ENCODE results near the gene NUDCD3.

DNA sequence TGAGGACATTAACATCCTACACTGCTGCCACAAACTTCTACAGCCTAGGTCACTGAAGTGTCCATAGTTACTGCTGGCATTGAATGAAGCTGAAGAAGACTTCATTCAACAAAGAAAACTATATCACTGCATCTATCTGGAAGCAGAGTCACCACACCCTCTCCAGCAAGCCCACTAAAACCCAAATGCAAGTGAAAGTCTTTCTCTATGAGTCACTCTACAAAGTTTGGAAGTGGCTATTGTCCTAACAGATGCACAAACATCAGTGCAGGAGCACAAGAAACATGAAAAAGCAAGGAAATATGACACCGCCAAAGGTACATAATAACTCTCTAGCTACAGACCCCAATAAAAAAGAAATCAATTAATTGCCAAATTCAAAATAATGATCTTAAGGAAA, 121.6 kb downstream of the NUDCD3 start:
- TF ChIP-seq, protein P1, sequence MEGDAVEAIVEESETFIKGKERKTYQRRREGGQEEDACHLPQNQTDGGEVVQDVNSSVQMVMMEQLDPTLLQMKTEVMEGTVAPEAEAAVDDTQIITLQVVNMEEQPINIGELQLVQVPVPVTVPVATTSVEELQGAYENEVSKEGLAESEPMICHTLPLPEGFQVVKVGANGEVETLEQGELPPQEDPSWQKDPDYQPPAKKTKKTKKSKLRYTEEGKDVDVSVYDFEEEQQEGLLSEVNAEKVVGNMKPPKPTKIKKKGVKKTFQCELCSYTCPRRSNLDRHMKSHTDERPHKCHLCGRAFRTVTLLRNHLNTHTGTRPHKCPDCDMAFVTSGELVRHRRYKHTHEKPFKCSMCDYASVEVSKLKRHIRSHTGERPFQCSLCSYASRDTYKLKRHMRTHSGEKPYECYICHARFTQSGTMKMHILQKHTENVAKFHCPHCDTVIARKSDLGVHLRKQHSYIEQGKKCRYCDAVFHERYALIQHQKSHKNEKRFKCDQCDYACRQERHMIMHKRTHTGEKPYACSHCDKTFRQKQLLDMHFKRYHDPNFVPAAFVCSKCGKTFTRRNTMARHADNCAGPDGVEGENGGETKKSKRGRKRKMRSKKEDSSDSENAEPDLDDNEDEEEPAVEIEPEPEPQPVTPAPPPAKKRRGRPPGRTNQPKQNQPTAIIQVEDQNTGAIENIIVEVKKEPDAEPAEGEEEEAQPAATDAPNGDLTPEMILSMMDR (IDR thresholded peaks at IDR 0.05): no peak
- TF ChIP-seq POLR2AphosphoS5 (IDR thresholded peaks at IDR 0.05; ENCODE audit: low read depth, low read length) (no peak), TCF7L2 (IDR thresholded peaks at IDR 0.05; ENCODE audit: low read depth, low read length) (no peak), SIN3A (IDR thresholded peaks at IDR 0.05; ENCODE audit: borderline replicate concordance, insufficient read depth, low read depth, low read length) (no peak)
- TF ChIP-seq, protein P2, sequence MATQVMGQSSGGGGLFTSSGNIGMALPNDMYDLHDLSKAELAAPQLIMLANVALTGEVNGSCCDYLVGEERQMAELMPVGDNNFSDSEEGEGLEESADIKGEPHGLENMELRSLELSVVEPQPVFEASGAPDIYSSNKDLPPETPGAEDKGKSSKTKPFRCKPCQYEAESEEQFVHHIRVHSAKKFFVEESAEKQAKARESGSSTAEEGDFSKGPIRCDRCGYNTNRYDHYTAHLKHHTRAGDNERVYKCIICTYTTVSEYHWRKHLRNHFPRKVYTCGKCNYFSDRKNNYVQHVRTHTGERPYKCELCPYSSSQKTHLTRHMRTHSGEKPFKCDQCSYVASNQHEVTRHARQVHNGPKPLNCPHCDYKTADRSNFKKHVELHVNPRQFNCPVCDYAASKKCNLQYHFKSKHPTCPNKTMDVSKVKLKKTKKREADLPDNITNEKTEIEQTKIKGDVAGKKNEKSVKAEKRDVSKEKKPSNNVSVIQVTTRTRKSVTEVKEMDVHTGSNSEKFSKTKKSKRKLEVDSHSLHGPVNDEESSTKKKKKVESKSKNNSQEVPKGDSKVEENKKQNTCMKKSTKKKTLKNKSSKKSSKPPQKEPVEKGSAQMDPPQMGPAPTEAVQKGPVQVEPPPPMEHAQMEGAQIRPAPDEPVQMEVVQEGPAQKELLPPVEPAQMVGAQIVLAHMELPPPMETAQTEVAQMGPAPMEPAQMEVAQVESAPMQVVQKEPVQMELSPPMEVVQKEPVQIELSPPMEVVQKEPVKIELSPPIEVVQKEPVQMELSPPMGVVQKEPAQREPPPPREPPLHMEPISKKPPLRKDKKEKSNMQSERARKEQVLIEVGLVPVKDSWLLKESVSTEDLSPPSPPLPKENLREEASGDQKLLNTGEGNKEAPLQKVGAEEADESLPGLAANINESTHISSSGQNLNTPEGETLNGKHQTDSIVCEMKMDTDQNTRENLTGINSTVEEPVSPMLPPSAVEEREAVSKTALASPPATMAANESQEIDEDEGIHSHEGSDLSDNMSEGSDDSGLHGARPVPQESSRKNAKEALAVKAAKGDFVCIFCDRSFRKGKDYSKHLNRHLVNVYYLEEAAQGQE (IDR thresholded peaks at IDR 0.05; ENCODE audit: insufficient read depth in 1 of 2, low read depth in 2 of 2, low read length in 1 of 2): no peak
